IMR-90 (cell line): ENCODE data around the gene ARFGAP2. TPM values are rescaled to one million over a fixed set of nuclear protein-coding genes. Genes with fewer than 3 reads are reported as not detected.

ENCODE experiments used
- ATAC-seq: fragments of 200-7000 bp; cut with Tn5 transposase; 2 replicates; pipeline ENCODE4 v1.9.1; 2020; ENCODE audit warnings: low read depth, mild to moderate bottlenecking, moderate library complexity
- BruUV-seq: library from RNA; stranded (reverse); fragments of 400-500 nt; replicated peaks from 2 replicates; lab custom pipeline; 2021; lab: Mats Ljungman, UMichigan
- CTCF ChIA-PET: fragments of 300-600 bp; formaldehyde crosslinking; extraction: SDS; loops from one replicate; lab custom pipeline; 2021; ENCODE audit warnings: antibody characterized with exemption; lab: Yijun Ruan, JAX
- POLR2A ChIA-PET: fragments of 300-600 bp; sonication (Branson Sonifier 250); formaldehyde crosslinking; loops from one replicate; lab custom pipeline; 2022; ENCODE audit warnings: antibody characterized with exemption; ENCODE audit not compliant: unreplicated experiment; lab: Charles Lee
- DNase-seq: peaks from one replicate; pipeline ENCODE4 v3.0.0; 2013
- H2AFZ ChIP-seq: replicated peaks from 2 replicates; pipeline ENCODE3; 2013; ENCODE audit warnings: low read length, mild to moderate bottlenecking; ENCODE audit not compliant: poor library complexity
- H2AK5ac ChIP-seq: 2 replicates; pipeline ENCODE4 v1.6.1; 2013; ENCODE audit warnings: low read depth, low read length, inconsistent platforms
- H2AK9ac ChIP-seq: replicated peaks from 2 replicates; pipeline ENCODE3; 2013; ENCODE audit warnings: mild to moderate bottlenecking, low read depth, low read length, moderate library complexity; ENCODE audit not compliant: poor library complexity
- H2BK120ac ChIP-seq: 2 replicates; pipeline ENCODE4 v1.6.1; 2013; ENCODE audit warnings: low read depth, low read length, inconsistent platforms
- H2BK15ac ChIP-seq: 3 replicates; pipeline ENCODE4 v1.6.1; 2013; ENCODE audit warnings: low read depth, low read length, inconsistent platforms
- H2BK20ac ChIP-seq: 2 replicates; pipeline ENCODE4 v1.6.1; 2013; ENCODE audit warnings: low read depth, mild to moderate bottlenecking, inconsistent platforms, low read length, moderate library complexity
- H2BK5ac ChIP-seq: 2 replicates; pipeline ENCODE4 v1.6.1; 2013; ENCODE audit warnings: mild to moderate bottlenecking, low read depth, low read length, inconsistent platforms; ENCODE audit not compliant: poor library complexity, severe bottlenecking
- H3K14ac ChIP-seq: replicated peaks from 2 replicates; pipeline ENCODE4 v1.6.1; 2013; ENCODE audit warnings: low read depth, low read length, inconsistent platforms
- H3K18ac ChIP-seq: 2 replicates; pipeline ENCODE4 v1.6.1; 2013; ENCODE audit warnings: low read depth, low read length, control low read depth
- H3K23ac ChIP-seq: 2 replicates; pipeline ENCODE4 v1.6.1; 2013; ENCODE audit warnings: low read depth, low read length, inconsistent platforms
- H3K27ac ChIP-seq: 2 replicates; pipeline ENCODE4 v1.5.1; 2013; ENCODE audit warnings: mild to moderate bottlenecking, control low read depth, low read length; ENCODE audit not compliant: insufficient read depth
- H3K27me3 ChIP-seq: 2 replicates; pipeline ENCODE4 v1.6.1; 2013; ENCODE audit warnings: low read length; ENCODE audit not compliant: control insufficient read depth, insufficient read depth
- H3K36me3 ChIP-seq: 2 replicates; pipeline ENCODE4 v1.6.1; 2013; ENCODE audit warnings: low read length, mixed read lengths; ENCODE audit not compliant: control insufficient read depth, insufficient read depth
- H3K4ac ChIP-seq: 2 replicates; pipeline ENCODE4 v1.6.1; 2013; ENCODE audit warnings: low read depth, low read length, inconsistent platforms
- H3K4me1 ChIP-seq: 2 replicates; pipeline ENCODE4 v1.6.1; 2013; ENCODE audit warnings: low read length, mixed read lengths; ENCODE audit not compliant: control insufficient read depth, insufficient read depth
- H3K4me2 ChIP-seq: 2 replicates; pipeline ENCODE4 v1.6.1; 2013; ENCODE audit warnings: low read depth, mild to moderate bottlenecking, control low read depth, low read length, moderate library complexity
- H3K4me3 ChIP-seq: 2 replicates; pipeline ENCODE4 v1.5.1; 2013; ENCODE audit warnings: low read depth, mild to moderate bottlenecking, control low read depth, low read length, moderate library complexity; ENCODE audit not compliant: insufficient read depth
- H3K56ac ChIP-seq: 2 replicates; pipeline ENCODE4 v1.6.1; 2013; ENCODE audit warnings: low read length, inconsistent platforms; ENCODE audit not compliant: insufficient read depth; ENCODE audit errors: extremely low read depth
- H3K79me1 ChIP-seq, 2 experiments: 2 replicates each; pipeline ENCODE4 v1.6.1; 2013; ENCODE audit warnings: low read length in 2 of 2, inconsistent platforms in 1 of 2, low read depth in 1 of 2
- H3K9ac ChIP-seq: 2 replicates; pipeline ENCODE4 v1.6.1; 2013; ENCODE audit warnings: low read depth, low read length, control low read depth
- H3K9me1 ChIP-seq: 2 replicates; pipeline ENCODE4 v1.6.1; 2013; ENCODE audit warnings: low read length, inconsistent platforms; ENCODE audit not compliant: insufficient read depth
- H3K9me3 ChIP-seq: 2 replicates; pipeline ENCODE4 v1.6.1; 2013; ENCODE audit warnings: low read length; ENCODE audit not compliant: control insufficient read depth, insufficient read depth
- H4K20me1 ChIP-seq: 2 replicates; pipeline ENCODE4 v1.6.1; 2013; ENCODE audit warnings: low read length, inconsistent platforms; ENCODE audit not compliant: insufficient read depth
- H4K5ac ChIP-seq: 2 replicates; pipeline ENCODE4 v1.6.1; 2013; ENCODE audit warnings: mild to moderate bottlenecking, low read depth, low read length, control low read depth
- H4K8ac ChIP-seq, 2 experiments: 2 replicates each; pipeline ENCODE4 v1.6.1; 2013; ENCODE audit warnings: low read depth in 2 of 2, low read length in 2 of 2, control low read depth in 1 of 2, inconsistent platforms in 1 of 2
- H4K91ac ChIP-seq: 2 replicates; pipeline ENCODE4 v1.6.1; 2013; ENCODE audit warnings: low read depth, low read length, inconsistent platforms; ENCODE audit not compliant: insufficient read depth
- BHLHE40 ChIP-seq: fragments of 150-350 bp; IDR thresholded peaks from 2 replicates; pipeline ENCODE4 v1.6.1; 2016; ENCODE audit warnings: mild to moderate bottlenecking, low read depth, low read length
- CEBPB ChIP-seq: IDR thresholded peaks from 2 replicates; pipeline ENCODE4 v1.6.1; 2012; ENCODE audit warnings: low read depth, low read length, improper control_type of control experiment
- FOS ChIP-seq: fragments of 150-350 bp; IDR thresholded peaks from 2 replicates; pipeline ENCODE4 v1.6.1; 2016; ENCODE audit warnings: low read depth, low read length
- MAFK ChIP-seq: IDR thresholded peaks from 2 replicates; pipeline ENCODE4 v1.6.1; 2012; ENCODE audit warnings: low read depth, low read length, improper control_type of control experiment
- MAZ ChIP-seq: IDR thresholded peaks from 2 replicates; pipeline ENCODE4 v1.6.1; 2012; ENCODE audit warnings: low read depth, mild to moderate bottlenecking, low read length, improper control_type of control experiment, moderate library complexity, borderline replicate concordance
- RCOR1 ChIP-seq: IDR thresholded peaks from 2 replicates; pipeline ENCODE4 v1.6.1; 2012; ENCODE audit warnings: mild to moderate bottlenecking, low read length, improper control_type of control experiment; ENCODE audit not compliant: insufficient replicate concordance
- RFX5 ChIP-seq: IDR thresholded peaks from 2 replicates; pipeline ENCODE4 v1.8.0; 2012; ENCODE audit warnings: low read depth, mild to moderate bottlenecking, low read length, moderate library complexity
- SMC3 ChIP-seq: fragments of 150-350 bp; IDR thresholded peaks from 2 replicates; pipeline ENCODE4 v1.6.1; 2016; ENCODE audit warnings: low read depth, mild to moderate bottlenecking, antibody characterized with exemption, low read length, moderate library complexity
- WGBS, 2 experiments: methylation state at CpG; one replicate each; pipeline versions ENCODE4 v1.1.5 to v1.1.7; 2013; ENCODE audit warnings: missing lambda C conversion rate in 2 of 2; ENCODE audit not compliant: insufficient read length in 1 of 2; ENCODE audit errors: extremely low coverage in 2 of 2; 5-methylcytosine and 5-hydroxymethylcytosine counted together
- dilution Hi-C: fragments of 300-500 bp; cut with HindIII; formaldehyde crosslinking; loops from one replicate; pipeline ENCODE4 v1.14.3; 2018; ENCODE audit warnings: low sequenced_read_pairs; ENCODE audit not compliant: unreplicated experiment
- in situ Hi-C: fragments of 300-500 bp; cut with MboI; formaldehyde crosslinking; loops from 3 replicates; pipeline ENCODE4 v1.14.3; 2019; ENCODE audit warnings: low sequenced_read_pairs, inconsistent platforms, mixed read lengths
- intact Hi-C: fragments of 100-400 bp; cut with micrococcal nuclease; formaldehyde crosslinking; loops from 2 replicates; pipeline ENCODE4 v1.10.0; 2022
- polyA plus RNA-seq, 3 experiments: library from polyadenylated mRNA; depleted of rRNA; stranded (reverse); fragments of >200 nt; gene quantifications; 2 replicates each; pipeline ENCODE4 v1.2.3, GENCODE V29; 2012; ENCODE audit warnings: low replicate concordance in 1 of 3
- total RNA-seq: library from RNA; depleted of rRNA; stranded (reverse); fragments of >200 nt; gene quantifications from 2 replicates; pipeline ENCODE4 v1.2.3, GENCODE V29; 2012

The ARFGAP2 gene
- total and polyA plus RNA-seq, 2 of the 4 experiments (the other 2 are of a cell fraction), result 54.7 to 87.8 TPM

- TF ChIP-seq CEBPB, result no peak
Measured at GRCh38 chr11:47143322-47143721, 33.4 kb downstream of the ARFGAP2 start (continued).

- dilution Hi-C loops, result no loop called here
- Histone ChIP-seq H3K18ac (no peak overlapping the region), H3K9me3 (no peaks in the 10 kb centered on the region), H3K4ac (no peak overlapping the region), H3K14ac (no peak overlapping the region), H2BK5ac (no peak overlapping the region), H3K27me3 (no peaks in the 10 kb centered on the region), H3K9me1 (peaks cover 7% of the 10 kb centered on the region; the same call in 1 of the 2 replicates), H3K27ac (no peak overlapping the region), H2AK9ac (no peak overlapping the region), H4K8ac (no peak overlapping the region), H2AFZ (no peak overlapping the region), H2BK15ac (no peak overlapping the region), H2BK20ac (no peak overlapping the region), H3K4me3 (no peak overlapping the region), H3K79me1 (no peaks in the 10 kb centered on the region; a peak in 1 of 4 replicates), H3K36me3 (peaks cover 4% of the 10 kb centered on the region), H3K4me1 (peaks cover 10% of the 10 kb centered on the region), H2BK120ac (no peak overlapping the region), H4K91ac (no peak overlapping the region), H2AK5ac (no peak overlapping the region), H4K5ac (no peak overlapping the region), H3K56ac (no peak overlapping the region), H3K4me2 (no peak overlapping the region), H3K9ac (no peak overlapping the region), H3K23ac (no peak overlapping the region), H4K20me1 (no peaks in the 10 kb centered on the region; the same call in 1 of the 2 replicates)
- in situ Hi-C loops, result no loop called here
- ChIA-PET CTCF (interaction anchor here (0.9 kb wide), 1 partner anchor 8 kb away, joined by 4 read pairs; no protein-coding TSS in a partner anchor), POLR2A (no interaction called here)
- DNase-seq (no peak), ATAC-seq (no peak)
- TF ChIP-seq RCOR1, result no peak
- no peak for TF ChIP-seq MAZ
- TF ChIP-seq FOS, result no peak
- no peak for TF ChIP-seq RFX5
- TF ChIP-seq MAFK, result no peak
- no peak for TF ChIP-seq BHLHE40
- TF ChIP-seq SMC3, result no peak
- no CpG with 5 or more reads among the region's 4 CpGs for WGBS, 2 experiments
- BruUV-seq, result no TSS peak
- intact Hi-C loops, result loop anchor here (10.0 kb wide), 1 partner anchor 135 kb away; no protein-coding TSS in a partner anchor
Measured at GRCh38 chr11:47139878-47140277, 36.8 kb downstream of the ARFGAP2 start.
